Activated naive CD4-positive, alpha-beta T cell treated with anti-CD3 and anti-CD28 coated beads, Interleukin-2, amount 50 U/mL, for 16 hours (primary cell): ENCODE results near the gene DYNC1LI1.
A peak's percentile ranks its signal among the peaks of the same experiment; 100 is the strongest.

Experiments used
- DNase-seq: peaks from one replicate; pipeline ENCODE4 v3.0.0-alpha.2; 2020

The DYNC1LI1 gene

DNA sequence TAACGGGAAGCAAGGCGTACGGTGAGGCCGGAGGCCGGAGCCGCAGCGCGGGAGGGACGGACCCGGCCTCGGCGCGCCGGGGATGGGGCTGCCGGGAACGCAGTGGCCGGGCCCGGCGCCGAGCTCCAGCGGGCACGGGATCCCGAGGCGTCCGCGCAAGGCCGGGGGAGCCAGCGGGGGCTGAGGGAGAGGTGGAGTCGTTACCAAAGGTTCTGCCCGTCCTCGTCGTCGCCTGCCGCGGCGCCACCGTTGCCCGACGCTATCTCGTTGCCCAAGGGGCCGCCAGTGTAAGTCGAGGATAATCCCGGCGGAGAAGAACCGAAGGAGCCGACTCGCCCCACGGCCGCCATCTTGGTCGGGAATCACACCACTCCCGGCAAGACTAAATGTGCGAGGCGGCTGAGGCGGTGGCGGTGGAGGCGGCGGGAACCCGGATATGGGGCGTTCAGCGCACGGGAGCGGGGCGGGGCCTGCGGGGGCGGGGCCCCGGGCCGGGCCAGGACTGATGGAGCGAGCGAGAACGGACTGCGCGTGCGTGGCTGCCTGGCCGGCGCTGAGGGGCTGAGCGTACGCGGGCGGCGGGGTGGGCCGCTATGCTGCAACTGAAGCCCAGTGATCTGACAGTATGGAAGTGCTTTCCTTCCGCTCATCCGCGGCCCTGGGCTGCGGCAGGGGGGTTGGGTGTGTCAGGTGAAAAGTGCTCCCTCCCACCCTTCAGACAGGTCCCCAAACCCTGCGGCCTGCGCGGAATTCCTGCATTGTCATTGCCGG, at the start of gene DYNC1LI1:
DYNC1LI1 (minus strand) TSS at position 438 of the 771 bp plus-strand sequence; CDS start at position 350, 88 bp downstream.
- peak; percentile 95 for DNase-seq

DNA sequence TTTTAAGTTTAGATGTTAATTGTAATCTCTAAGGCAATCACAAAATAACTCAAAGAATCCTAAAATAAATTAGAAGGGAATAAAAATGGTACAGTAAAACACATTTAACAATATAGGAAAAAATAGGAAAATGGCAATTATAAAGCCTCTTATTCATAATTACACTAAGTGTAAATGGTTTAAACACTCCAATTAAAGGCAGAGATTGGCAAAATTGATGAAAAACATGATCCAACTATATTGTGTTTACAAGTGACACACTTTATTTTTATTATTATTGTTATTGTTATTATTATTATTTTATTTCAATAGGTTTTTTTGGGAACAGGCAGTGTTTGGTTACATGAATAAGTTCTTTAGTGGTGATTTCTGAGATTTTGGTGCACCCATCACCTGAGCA, 48.7 kb upstream of the DYNC1LI1 start:
- no peak for DNase-seq

DNA sequence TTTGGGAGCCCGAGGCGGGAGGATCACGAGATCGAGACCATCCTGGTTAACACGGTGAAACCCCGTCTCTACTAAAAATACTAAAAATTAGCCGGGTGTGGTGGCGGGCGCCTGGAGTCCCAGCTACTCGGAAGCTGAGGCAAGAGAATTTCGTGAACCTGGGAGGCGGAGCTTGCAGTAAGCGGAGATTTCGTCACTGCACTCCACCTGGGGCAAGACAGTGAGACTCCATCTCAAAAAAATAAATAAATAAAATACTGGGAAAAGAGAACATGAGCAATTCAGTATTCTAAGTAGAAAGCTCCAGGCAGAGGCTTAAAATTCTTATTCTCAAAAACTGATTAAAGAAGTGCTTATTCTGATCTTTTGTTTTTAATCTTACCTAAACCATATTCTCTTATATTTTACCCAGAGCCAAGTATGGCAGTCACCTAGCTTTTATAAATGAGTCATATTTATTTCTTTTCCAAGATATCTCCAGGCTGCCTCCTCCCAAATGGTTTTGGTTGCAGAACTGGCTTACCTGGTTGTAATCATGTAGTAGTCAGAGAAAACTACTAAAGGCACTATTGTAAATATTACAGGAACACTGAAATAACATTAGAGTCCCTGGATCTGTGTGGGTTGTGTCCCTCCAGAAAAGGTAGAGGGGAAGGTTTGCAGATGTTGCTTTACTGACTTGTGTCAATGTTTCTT, 45.8 kb upstream of the DYNC1LI1 start:
- DNase-seq = no peak

GRCh38 chr3:32614956-32615355, 44.3 kb upstream of the DYNC1LI1 start:
- DNase-seq = no peak

- DNase-seq = no peak
These were observed 42.5 kb upstream of the DYNC1LI1 start for GRCh38 chr3:32613183-32613582.

DNA sequence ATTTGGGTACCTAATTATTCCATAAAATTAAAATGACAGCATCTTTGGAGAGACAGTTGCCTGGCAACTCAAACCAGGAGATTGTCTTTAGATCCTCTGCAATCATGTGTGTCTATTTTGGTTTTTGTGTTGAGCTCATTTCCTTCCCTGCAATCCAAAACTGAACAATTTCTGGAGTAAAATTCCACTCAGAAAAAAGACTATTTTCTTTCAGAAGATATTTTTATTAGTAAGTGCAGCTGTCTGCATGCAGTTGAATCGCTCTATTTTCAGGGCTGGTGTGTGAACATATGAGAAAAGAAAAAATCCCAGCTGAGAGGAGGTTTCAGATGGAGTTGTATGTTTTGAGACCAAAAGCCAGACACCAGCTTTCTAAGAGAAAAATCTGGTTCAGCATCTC, 41.9 kb upstream of the DYNC1LI1 start:
- DNase-seq = no peak

DNA sequence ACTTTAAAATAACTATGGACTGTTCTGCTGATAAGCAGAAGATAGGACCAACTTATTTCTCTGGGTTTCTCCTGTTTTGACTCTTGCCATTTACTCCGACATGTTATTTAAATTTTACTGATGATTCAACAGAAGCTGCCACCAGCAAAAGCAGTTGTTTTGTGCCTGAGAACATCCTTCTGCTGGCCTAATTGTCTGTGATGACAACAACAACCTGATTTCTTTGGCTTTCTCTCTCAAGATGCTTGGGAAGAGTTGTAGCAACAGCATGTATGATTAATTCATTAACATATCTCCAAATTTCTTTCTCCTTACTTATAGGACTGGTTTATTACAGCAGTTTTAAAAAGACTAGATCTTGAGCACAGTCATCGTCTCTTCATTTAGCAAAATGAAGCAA, 36.9 kb upstream of the DYNC1LI1 start:
- DNase-seq = no peak

GRCh38 chr3:32606960-32607359, 36.3 kb upstream of the DYNC1LI1 start:
- DNase-seq = no peak

DNA sequence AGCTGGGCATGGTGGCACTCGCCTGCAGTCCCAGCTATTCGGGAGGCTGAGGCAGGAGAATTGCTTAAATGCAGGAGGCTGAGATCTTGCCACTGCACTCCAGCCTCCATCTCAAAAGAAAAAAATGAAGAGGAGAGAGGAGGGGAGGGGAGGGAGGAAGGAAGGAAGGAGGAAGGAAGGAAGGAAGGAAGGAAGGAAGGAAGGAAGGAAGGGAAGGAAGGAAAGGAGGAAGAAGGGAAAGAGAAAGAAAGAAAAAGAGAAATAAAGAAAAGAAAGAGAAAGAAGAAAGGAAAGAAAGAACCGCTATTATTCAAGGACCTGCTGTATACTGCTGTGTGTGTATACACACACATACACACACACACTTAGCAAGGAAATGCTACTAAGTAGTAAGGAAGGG, 35.6 kb upstream of the DYNC1LI1 start:
- no peak for DNase-seq

DNA sequence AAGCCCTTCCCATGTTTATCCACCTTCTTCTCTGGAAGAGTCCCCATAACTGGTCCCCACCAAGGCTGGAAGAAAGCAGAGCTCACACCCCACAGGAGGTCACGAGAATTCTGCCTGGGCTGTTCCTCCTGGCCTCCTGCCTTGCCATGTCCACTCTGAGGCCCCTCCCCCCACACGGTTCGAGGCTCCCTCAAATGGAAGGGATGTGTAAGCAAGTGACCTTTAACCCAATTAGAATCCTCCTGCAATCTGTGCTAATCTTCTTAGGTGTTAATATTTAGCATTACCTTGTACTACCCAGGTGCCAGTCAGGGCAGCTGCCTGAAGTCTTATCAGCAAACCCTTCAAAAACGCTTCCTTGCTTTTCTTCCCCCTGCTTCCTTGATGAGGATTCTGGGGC, 32.4 kb upstream of the DYNC1LI1 start:
- DNase-seq = no peak

DNA sequence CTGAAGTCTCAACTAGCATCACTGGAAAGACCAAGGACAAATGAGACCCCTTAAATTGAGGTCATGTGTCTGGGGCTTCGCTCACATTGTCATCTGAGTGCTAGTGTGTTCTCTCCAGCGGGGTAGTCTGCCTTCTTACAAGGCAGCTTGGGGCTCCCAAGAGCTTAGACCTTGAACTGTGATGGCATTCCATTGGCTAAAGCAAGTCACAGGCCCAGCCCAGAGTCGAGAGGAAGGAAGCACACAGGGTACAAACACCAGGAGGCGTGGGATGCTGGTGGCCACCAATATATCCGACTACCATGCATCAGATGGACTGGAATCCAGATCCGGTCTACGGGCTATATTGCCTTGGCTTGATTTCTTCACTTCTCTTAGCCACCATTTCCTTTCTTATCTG, 31.5 kb upstream of the DYNC1LI1 start:
- DNase-seq = no peak

GRCh38 chr3:32601722-32602121, 31.1 kb upstream of the DYNC1LI1 start:
- no peak for DNase-seq

- DNase-seq = no peak
These were observed 27.0 kb upstream of the DYNC1LI1 start for GRCh38 chr3:32597656-32598055.

- no peak for DNase-seq
These were observed 26.3 kb upstream of the DYNC1LI1 start for GRCh38 chr3:32596909-32597369.

GRCh38 chr3:32596282-32596908, 25.7 kb upstream of the DYNC1LI1 start:
- DNase-seq = no peak

GRCh38 chr3:32595323-32595722, 24.7 kb upstream of the DYNC1LI1 start:
- DNase-seq = no peak

GRCh38 chr3:32593903-32594525, 23.4 kb upstream of the DYNC1LI1 start:
- no peak for DNase-seq

GRCh38 chr3:32592696-32593353, 22.2 kb upstream of the DYNC1LI1 start:
- DNase-seq = no peak

GRCh38 chr3:32592011-32592410, 21.4 kb upstream of the DYNC1LI1 start:
- no peak for DNase-seq

- DNase-seq = no peak
These were observed 20.5 kb upstream of the DYNC1LI1 start for GRCh38 chr3:32591186-32591585.

DNA sequence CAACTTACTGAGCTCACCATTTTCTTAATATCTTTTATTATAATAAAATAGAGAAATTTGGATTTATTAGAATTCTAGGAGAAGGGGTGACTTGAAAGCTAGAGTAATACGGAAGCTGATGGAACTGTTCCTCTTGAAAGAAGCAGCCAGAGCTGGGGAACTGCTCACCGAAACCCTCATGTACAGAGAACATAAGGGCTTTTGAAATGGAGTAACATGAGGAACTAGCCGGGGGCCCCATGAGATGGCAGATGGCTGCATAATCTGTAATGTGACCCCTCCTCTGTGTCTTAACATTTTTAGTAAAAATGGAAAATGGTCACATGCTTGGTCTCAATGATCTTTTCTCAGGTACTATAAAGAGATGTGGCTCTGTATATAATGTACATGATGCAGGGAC, 15.7 kb upstream of the DYNC1LI1 start:
- no peak for DNase-seq

DNA sequence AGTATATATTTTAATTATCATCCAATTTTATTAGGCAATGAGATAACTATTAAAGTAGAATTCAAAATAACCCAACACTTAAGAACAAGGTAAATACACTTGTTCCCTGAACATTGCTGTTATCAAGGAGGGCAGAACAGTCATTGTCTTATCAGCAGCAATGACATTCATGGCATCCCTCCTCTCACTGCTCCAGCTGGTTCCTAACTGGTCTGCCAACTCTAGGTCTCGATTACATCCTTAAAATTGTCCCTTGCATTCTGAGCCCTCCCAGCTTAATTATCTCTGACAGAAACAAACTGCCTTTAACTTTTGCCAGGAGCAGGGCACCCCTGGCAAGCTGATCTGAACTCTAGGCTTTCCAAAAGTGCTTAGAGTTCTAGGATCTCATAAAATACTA, 14.0 kb upstream of the DYNC1LI1 start:
- no peak for DNase-seq

DNA sequence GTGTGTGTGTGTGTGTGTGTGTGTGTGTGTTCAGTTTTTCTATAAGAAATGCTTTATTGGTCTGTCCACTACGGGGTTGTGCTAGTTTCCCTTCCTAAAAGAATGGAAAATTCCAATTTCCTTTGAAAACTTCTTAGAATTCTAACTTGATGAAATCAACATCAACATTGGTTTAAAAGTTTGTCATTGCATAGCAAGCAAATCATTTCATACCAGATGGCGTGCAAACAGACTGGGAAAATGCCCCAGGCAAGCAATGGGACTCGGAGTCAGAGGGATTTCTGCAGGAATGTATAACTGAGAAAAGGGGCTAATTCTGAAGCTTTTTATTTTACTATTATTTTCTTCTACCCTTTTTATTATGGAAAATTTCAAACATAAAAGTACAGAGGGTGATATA, 13.1 kb upstream of the DYNC1LI1 start:
- no peak for DNase-seq
